GM12873 (cell line): ENCODE results near the gene RRP1B.

Experiments used
- CTCF ChIP-seq: IDR thresholded peaks from 2 replicates; pipeline ENCODE4 v1.5.1; 2012; ENCODE audit warnings: low read depth, mild to moderate bottlenecking, moderate library complexity, low read length, control low read depth; ENCODE audit not compliant: insufficient read depth; ENCODE audit errors: missing control alignments

Gene RRP1B

GRCh38 chr21:43716376-43717165 lies 57.2 kb downstream of the RRP1B start:
- no peak for TF ChIP-seq CTCF

GRCh38 chr21:43717166-43717853 lies 58.0 kb downstream of the RRP1B start:
- no peak for TF ChIP-seq CTCF

- no peak for TF ChIP-seq CTCF
Measured at GRCh38 chr21:43717967-43718871, 58.9 kb downstream of the RRP1B start.

GRCh38 chr21:43718872-43719747 lies 59.8 kb downstream of the RRP1B start, which contains the start of gene PDXK:
PDXK (plus strand) TSS chr21:43719129; CDS start chr21:43719295, 166 bp downstream.
- no peak for TF ChIP-seq CTCF

- no peak for TF ChIP-seq CTCF
Measured at GRCh38 chr21:43719748-43720538, 60.6 kb downstream of the RRP1B start.

GRCh38 chr21:43720539-43721166 lies 61.3 kb downstream of the RRP1B start:
- no peak for TF ChIP-seq CTCF
